ENCODE data around the gene GBE1.
A peak's percentile ranks its signal among the peaks of the same experiment; 100 is the strongest.

The GBE1 gene

GRCh38 chr3:81788610-81789009 is 27.2 kb upstream of the GBE1 start:
- Histone ChIP-seq H3K36me3 (ENCODE audit: low read length) (no peaks in the 10 kb centered on the region), H3K4me2 (ENCODE audit: low read depth, low read length, poor library complexity, severe bottlenecking) (no peak overlapping the region), H3K27ac (ENCODE audit: low read depth, low read length) (no peak overlapping the region), H2AFZ (ENCODE audit: low read depth, low read length, severe bottlenecking) (no peak overlapping the region), H3K9me2 (replicated peaks; ENCODE audit: insufficient read depth, low read length) (no peaks in the 10 kb centered on the region), H3K27me3 (ENCODE audit: low read length) (no peaks in the 10 kb centered on the region), H4K20me1 (ENCODE audit: low read depth, low read length) (no peaks in the 10 kb centered on the region), H3F3A (ENCODE audit: insufficient read depth) (no peaks in the 10 kb centered on the region), H3K79me2 (ENCODE audit: insufficient read depth, low read length) (no peaks in the 10 kb centered on the region), H3K9me3 (ENCODE audit: insufficient read depth, low read length) (no peaks in the 10 kb centered on the region), H3K9ac (ENCODE audit: low read length) (no peak overlapping the region), H3K4me3 (ENCODE audit: insufficient read depth, low read length, poor library complexity, severe bottlenecking) (no peak overlapping the region)
- TF ChIP-seq EZH2phosphoT487 (conservative IDR thresholded peaks at IDR 0.05; ENCODE audit: low read length) = no peak
- TF ChIP-seq, protein P1, sequence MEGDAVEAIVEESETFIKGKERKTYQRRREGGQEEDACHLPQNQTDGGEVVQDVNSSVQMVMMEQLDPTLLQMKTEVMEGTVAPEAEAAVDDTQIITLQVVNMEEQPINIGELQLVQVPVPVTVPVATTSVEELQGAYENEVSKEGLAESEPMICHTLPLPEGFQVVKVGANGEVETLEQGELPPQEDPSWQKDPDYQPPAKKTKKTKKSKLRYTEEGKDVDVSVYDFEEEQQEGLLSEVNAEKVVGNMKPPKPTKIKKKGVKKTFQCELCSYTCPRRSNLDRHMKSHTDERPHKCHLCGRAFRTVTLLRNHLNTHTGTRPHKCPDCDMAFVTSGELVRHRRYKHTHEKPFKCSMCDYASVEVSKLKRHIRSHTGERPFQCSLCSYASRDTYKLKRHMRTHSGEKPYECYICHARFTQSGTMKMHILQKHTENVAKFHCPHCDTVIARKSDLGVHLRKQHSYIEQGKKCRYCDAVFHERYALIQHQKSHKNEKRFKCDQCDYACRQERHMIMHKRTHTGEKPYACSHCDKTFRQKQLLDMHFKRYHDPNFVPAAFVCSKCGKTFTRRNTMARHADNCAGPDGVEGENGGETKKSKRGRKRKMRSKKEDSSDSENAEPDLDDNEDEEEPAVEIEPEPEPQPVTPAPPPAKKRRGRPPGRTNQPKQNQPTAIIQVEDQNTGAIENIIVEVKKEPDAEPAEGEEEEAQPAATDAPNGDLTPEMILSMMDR (IDR thresholded peaks at IDR 0.05; ENCODE audit: insufficient read depth, low read length, poor library complexity, severe bottlenecking) = no peak

DNA sequence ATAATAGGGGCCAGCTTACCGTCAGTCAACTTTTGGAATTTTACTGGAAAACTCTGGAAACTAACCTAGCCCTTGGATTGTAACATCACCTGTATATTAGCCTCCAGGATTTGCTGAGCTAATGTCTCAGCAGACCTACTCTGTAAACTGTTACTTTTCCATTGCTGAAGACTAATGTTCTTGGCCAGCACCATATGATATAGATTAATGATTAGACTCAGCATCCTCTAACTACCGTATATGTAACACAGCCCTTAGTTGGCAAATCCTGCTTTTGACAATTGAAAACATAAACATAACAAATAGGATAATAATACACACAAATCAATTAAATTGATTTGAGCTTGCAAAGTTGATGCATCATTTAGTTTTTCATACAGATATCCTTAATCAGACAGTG is 26.6 kb upstream of the GBE1 start:
- no peak overlapping the region for H3K4me2 ChIP-seq (ENCODE audit: low read depth, low read length, poor library complexity, severe bottlenecking)

GRCh38 chr3:81782585-81782984 is 21.1 kb upstream of the GBE1 start:
- Histone ChIP-seq H3K4me2 (ENCODE audit: low read depth, low read length, poor library complexity, severe bottlenecking) (no peak overlapping the region), H3K79me2 (ENCODE audit: insufficient read depth, low read length) (no peaks in the 10 kb centered on the region)

More for the DNA sequence above, 26.6 kb upstream of the GBE1 start:
- no peak overlapping the region for H2AFZ ChIP-seq (ENCODE audit: low read depth, low read length, severe bottlenecking)
- no peaks in the 10 kb centered on the region for H3K36me3 ChIP-seq (ENCODE audit: low read length)
- H3K4me3 ChIP-seq (ENCODE audit: insufficient read depth, low read length, poor library complexity, severe bottlenecking) = no peak overlapping the region
- H3K79me2 ChIP-seq (ENCODE audit: insufficient read depth, low read length) = no peaks in the 10 kb centered on the region
- H3K9ac ChIP-seq (ENCODE audit: low read length) = no peak overlapping the region
- no peaks in the 10 kb centered on the region for H3F3A ChIP-seq (ENCODE audit: insufficient read depth)
- H3K9me2 ChIP-seq (replicated peaks; ENCODE audit: insufficient read depth, low read length) = no peaks in the 10 kb centered on the region
- TF ChIP-seq, protein P1 (IDR thresholded peaks at IDR 0.05; ENCODE audit: insufficient read depth, low read length, poor library complexity, severe bottlenecking) = no peak
- TF ChIP-seq EZH2phosphoT487 (conservative IDR thresholded peaks at IDR 0.05; ENCODE audit: low read length) = no peak
- no peaks in the 10 kb centered on the region for H3K9me3 ChIP-seq (ENCODE audit: insufficient read depth, low read length)
- no peaks in the 10 kb centered on the region for H3K27me3 ChIP-seq (ENCODE audit: low read length)
- no peaks in the 10 kb centered on the region for H4K20me1 ChIP-seq (ENCODE audit: low read depth, low read length)
- no peak overlapping the region for H3K27ac ChIP-seq (ENCODE audit: low read depth, low read length)

GRCh38 chr3:81778678-81779182 is 17.3 kb upstream of the GBE1 start:
- no peaks in the 10 kb centered on the region for H3F3A ChIP-seq (ENCODE audit: insufficient read depth)
- H3K9me2 ChIP-seq (replicated peaks; ENCODE audit: insufficient read depth, low read length) = no peaks in the 10 kb centered on the region
- no peaks in the 10 kb centered on the region for H3K36me3 ChIP-seq (ENCODE audit: low read length)
- H2AFZ ChIP-seq (ENCODE audit: low read depth, low read length, severe bottlenecking) = peak overlapping the region; percentile 14
- TF ChIP-seq, protein P1 (IDR thresholded peaks at IDR 0.05; ENCODE audit: insufficient read depth, low read length, poor library complexity, severe bottlenecking) = no peak
- no peak for TF ChIP-seq EZH2phosphoT487 (conservative IDR thresholded peaks at IDR 0.05; ENCODE audit: low read length)
- no peaks in the 10 kb centered on the region for H3K9me3 ChIP-seq (ENCODE audit: insufficient read depth, low read length)
- H3K4me3 ChIP-seq (ENCODE audit: insufficient read depth, low read length, poor library complexity, severe bottlenecking) = no peak overlapping the region
- H3K9ac ChIP-seq (ENCODE audit: low read length) = no peak overlapping the region
- no peaks in the 10 kb centered on the region for H3K27me3 ChIP-seq (ENCODE audit: low read length)
- no peak overlapping the region for H3K27ac ChIP-seq (ENCODE audit: low read depth, low read length)
- no peaks in the 10 kb centered on the region for H3K79me2 ChIP-seq (ENCODE audit: insufficient read depth, low read length)
- no peaks in the 10 kb centered on the region for H4K20me1 ChIP-seq (ENCODE audit: low read depth, low read length)
- H3K4me2 ChIP-seq (ENCODE audit: low read depth, low read length, poor library complexity, severe bottlenecking) = no peak overlapping the region

More at GRCh38 chr3:81782585-81782984, 21.1 kb upstream of the GBE1 start:
- Histone ChIP-seq H3K9me3 (ENCODE audit: insufficient read depth, low read length) (no peaks in the 10 kb centered on the region), H2AFZ (ENCODE audit: low read depth, low read length, severe bottlenecking) (no peak overlapping the region), H3K36me3 (ENCODE audit: low read length) (no peaks in the 10 kb centered on the region), H3K27ac (ENCODE audit: low read depth, low read length) (no peak overlapping the region), H3K27me3 (ENCODE audit: low read length) (no peaks in the 10 kb centered on the region), H3K4me3 (ENCODE audit: insufficient read depth, low read length, poor library complexity, severe bottlenecking) (no peak overlapping the region), H3F3A (ENCODE audit: insufficient read depth) (no peaks in the 10 kb centered on the region), H3K9ac (ENCODE audit: low read length) (no peak overlapping the region), H3K9me2 (replicated peaks; ENCODE audit: insufficient read depth, low read length) (no peaks in the 10 kb centered on the region), H4K20me1 (ENCODE audit: low read depth, low read length) (no peaks in the 10 kb centered on the region)
- no peak for TF ChIP-seq EZH2phosphoT487 (conservative IDR thresholded peaks at IDR 0.05; ENCODE audit: low read length)

Measured in SU-DHL-6 (cell line).